Fibroblast of lung (primary cell): Measurements from ENCODE around the gene TMA7B.

Experiments used
- EZH2 ChIP-seq: IDR thresholded peaks from 2 replicates; pipeline ENCODE4 v1.5.1; 2012; ENCODE audit warnings: low read length, control low read depth, mild to moderate bottlenecking; ENCODE audit errors: missing control alignments
- TF ChIP-seq, protein P1 (sequence below), 2 donors: IDR thresholded peaks in 1 of 2; conservative IDR thresholded peaks in 1 of 2; 1 replicate in 1 of 2; 2 replicates in 1 of 2; pipeline ENCODE4 v1.5.1; 2011 to 2012; ENCODE audit warnings: low read length in 2 of 2, control low read depth in 1 of 2, inconsistent platforms in 1 of 2, low read depth in 1 of 2, mild to moderate bottlenecking in 1 of 2

- TF ChIP-seq, protein P1, sequence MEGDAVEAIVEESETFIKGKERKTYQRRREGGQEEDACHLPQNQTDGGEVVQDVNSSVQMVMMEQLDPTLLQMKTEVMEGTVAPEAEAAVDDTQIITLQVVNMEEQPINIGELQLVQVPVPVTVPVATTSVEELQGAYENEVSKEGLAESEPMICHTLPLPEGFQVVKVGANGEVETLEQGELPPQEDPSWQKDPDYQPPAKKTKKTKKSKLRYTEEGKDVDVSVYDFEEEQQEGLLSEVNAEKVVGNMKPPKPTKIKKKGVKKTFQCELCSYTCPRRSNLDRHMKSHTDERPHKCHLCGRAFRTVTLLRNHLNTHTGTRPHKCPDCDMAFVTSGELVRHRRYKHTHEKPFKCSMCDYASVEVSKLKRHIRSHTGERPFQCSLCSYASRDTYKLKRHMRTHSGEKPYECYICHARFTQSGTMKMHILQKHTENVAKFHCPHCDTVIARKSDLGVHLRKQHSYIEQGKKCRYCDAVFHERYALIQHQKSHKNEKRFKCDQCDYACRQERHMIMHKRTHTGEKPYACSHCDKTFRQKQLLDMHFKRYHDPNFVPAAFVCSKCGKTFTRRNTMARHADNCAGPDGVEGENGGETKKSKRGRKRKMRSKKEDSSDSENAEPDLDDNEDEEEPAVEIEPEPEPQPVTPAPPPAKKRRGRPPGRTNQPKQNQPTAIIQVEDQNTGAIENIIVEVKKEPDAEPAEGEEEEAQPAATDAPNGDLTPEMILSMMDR (conservative IDR thresholded peaks at IDR 0.05 in 1 of 2, IDR thresholded peaks at IDR 0.05 in 1 of 2; ENCODE audit: low read depth in 1 of 2, low read length in 2 of 2): no peak
- no peak for TF ChIP-seq EZH2
These were observed 35.4 kb downstream of the TMA7B start for GRCh38 chr22:39995393-39996252.
